ENCODE data around the gene PIK3CA. TPM values are rescaled to one million over a fixed set of nuclear protein-coding genes. Genes with fewer than 3 reads are reported as not detected.

The PIK3CA gene
- total and polyA plus RNA-seq, 9 donors = 8.9 to 29.7 (median 20.2) TPM

DNA sequence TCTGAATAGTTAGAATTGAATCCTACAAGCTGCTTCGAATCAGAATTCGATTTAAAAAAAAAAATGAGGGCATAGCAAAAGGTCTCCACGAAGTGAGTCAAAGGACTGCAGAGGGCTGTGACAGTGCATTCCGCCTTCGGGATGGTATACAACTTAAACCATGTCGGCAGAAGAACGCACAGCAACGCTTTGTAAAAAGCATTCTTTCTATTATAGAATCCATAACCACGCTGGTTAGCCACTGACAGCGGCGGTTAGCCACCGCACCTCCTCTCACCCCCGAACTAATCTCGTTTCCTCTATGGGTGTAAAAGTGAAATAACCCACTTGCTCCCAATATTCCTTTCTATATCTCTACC is 664 bp upstream of the PIK3CA start:
- Histone ChIP-seq H3K36me3 (no peaks in the 10 kb centered on the region), H3K27me3 (no peaks in the 10 kb centered on the region), H3K4me1 (ENCODE audit: insufficient read depth) (peaks cover 4% of the 10 kb centered on the region), H3K4me3 (peak overlapping the region; percentile 91), H3K9me3 (no peaks in the 10 kb centered on the region), H3K27ac (peak overlapping the region; percentile 9 to 96)
- DNase-seq = no peak
- no peak for TF ChIP-seq POLR2A (IDR thresholded peaks at IDR 0.05)
- TF ChIP-seq, protein P1, sequence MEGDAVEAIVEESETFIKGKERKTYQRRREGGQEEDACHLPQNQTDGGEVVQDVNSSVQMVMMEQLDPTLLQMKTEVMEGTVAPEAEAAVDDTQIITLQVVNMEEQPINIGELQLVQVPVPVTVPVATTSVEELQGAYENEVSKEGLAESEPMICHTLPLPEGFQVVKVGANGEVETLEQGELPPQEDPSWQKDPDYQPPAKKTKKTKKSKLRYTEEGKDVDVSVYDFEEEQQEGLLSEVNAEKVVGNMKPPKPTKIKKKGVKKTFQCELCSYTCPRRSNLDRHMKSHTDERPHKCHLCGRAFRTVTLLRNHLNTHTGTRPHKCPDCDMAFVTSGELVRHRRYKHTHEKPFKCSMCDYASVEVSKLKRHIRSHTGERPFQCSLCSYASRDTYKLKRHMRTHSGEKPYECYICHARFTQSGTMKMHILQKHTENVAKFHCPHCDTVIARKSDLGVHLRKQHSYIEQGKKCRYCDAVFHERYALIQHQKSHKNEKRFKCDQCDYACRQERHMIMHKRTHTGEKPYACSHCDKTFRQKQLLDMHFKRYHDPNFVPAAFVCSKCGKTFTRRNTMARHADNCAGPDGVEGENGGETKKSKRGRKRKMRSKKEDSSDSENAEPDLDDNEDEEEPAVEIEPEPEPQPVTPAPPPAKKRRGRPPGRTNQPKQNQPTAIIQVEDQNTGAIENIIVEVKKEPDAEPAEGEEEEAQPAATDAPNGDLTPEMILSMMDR (IDR thresholded peaks at IDR 0.05) = no peak
- no peak for TF ChIP-seq EP300 (IDR thresholded peaks at IDR 0.05)
- intact Hi-C loops (cut with DNase I) = loop anchor here in 3 of 4 donors (5.0 kb wide), 3 partner anchors 35 to 175 kb away; partner anchors contain the start of gene ZNF639 (in 2 of the 3)
- WGBS, 3 donors = 0 to 1% (median 1%) methylated on average over 14 of the region's 14 CpGs

DNA sequence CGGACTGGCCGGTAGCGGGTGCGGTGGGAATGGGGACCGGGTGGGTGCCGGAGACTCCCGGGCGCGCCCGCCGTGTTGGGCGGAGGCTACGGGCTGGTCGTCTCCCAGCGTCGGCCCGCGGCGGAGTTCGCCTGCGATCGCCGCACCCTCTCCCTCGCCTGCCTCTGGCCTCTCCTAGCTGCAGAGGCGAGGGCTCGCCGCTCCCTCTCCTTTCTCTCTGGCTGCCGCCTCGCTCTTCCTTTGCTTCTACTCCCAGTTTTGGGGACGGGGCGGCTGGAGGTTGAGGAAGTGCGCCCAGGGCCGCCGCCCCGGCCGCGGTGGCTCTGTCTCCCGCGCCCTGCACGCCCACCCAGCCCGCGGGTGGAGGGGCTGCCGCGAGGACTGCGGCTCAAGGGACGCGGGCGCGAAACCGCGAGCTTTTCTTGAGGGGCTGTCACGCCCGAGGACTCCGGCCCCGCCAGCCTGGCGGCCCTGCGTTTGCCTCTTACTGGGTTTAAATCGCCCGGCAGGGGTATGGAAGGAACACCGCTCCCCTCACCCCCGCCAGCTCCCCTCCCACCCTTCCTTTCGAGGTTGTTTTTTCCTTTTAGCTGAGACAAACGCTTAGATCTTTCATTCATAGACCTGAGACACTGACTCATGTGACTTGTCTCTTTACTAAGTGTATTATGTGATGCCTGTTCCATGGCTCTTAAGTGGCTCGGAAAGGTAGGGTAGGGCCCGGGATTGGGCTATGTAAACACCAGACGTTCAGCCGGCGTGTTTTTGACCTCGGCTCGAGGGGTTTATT is 654 bp downstream of the PIK3CA start:
- peak; percentile 38 to 74 (median 57) for DNase-seq
- Histone ChIP-seq H3K27me3 (no peaks in the 10 kb centered on the region), H3K36me3 (no peaks in the 10 kb centered on the region), H3K27ac (peak overlapping the region; percentile 96 to 100), H3K4me1 (ENCODE audit: insufficient read depth) (peaks cover 5% of the 10 kb centered on the region), H3K4me3 (peak overlapping the region; percentile 91), H3K9me3 (no peaks in the 10 kb centered on the region)
- intact Hi-C loops (cut with DNase I) = loop anchor here in 3 of 4 donors (5.0 kb wide), 3 partner anchors 33 to 173 kb away; partner anchors contain the start of gene ZNF639 (in 2 of the 3)
- WGBS, 3 donors = 0 to 1% (median 0%) methylated on average over 68 to 70 of the region's 70 CpGs
- TF ChIP-seq POLR2A (IDR thresholded peaks at IDR 0.05) (no peak), EP300 (IDR thresholded peaks at IDR 0.05) (no peak)
- TF ChIP-seq, protein P1 (IDR thresholded peaks at IDR 0.05) = no peak

DNA sequence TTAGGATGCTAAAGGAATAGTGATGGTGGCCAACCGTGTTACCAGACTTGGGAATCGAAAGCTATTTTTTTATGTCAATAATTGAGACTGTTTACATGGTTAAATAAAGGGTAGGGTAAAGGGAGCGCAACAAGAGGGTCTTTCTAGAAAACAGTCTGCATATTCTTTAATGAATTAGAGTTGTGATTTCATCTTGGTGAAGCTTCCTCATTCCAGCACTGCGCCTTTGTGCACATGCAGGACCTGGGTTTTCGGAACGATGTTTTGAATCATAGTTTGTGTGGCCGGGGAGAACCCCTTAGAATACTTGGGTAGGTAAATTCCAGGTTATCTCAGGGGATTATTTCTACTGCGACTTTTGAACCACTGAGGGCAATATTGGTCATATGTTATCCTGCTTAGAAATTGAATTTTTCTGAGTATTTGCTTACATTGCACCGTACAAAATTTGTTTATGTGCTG is 1.3 kb downstream of the PIK3CA start:
- Histone ChIP-seq H3K4me1 (ENCODE audit: insufficient read depth) (peaks cover 5% of the 10 kb centered on the region), H3K27me3 (no peaks in the 10 kb centered on the region), H3K27ac (peak overlapping the region; percentile 96 to 100), H3K4me3 (peak overlapping the region; percentile 91), H3K36me3 (no peaks in the 10 kb centered on the region), H3K9me3 (no peaks in the 10 kb centered on the region)
- intact Hi-C loops (cut with DNase I) = loop anchor here in 3 of 4 donors (5.0 kb wide), 3 partner anchors 33 to 173 kb away; partner anchors contain the start of gene ZNF639 (in 2 of the 3)
- DNase-seq = peak in 1 of 5 donors; percentile 28
- WGBS, 3 donors = 0 to 1% (median 0%) methylated on average over 9 of the region's 9 CpGs
- TF ChIP-seq, protein P1 (IDR thresholded peaks at IDR 0.05) = no peak
- TF ChIP-seq EP300 (IDR thresholded peaks at IDR 0.05) (no peak), POLR2A (IDR thresholded peaks at IDR 0.05) (no peak)

DNA sequence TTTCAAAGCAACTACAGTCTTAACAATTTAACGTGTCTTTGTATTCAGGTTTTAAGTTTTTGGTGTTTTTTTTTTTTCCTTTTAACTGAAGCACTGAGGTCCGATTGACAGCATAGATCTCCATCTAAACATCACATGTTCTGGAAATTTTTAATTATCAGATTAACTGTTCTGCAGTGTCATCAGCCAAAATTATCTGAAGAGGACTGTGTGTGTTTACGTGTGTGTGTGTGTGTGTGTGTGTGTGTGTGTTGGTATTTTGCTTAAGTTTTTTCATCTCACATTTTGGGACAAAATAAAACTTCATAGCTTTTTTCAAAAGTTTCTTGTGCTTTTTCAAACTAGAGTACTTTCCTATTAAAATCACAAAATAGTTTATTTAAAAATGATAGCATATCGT is 1.8 kb downstream of the PIK3CA start:
- peaks cover 5% of the 10 kb centered on the region for H3K4me1 ChIP-seq (ENCODE audit: insufficient read depth)

More for the DNA sequence above, 1.8 kb downstream of the PIK3CA start:
- 11 to 15% (median 12%) methylated on average over 4 of the region's 4 CpGs for WGBS, 3 donors
- H3K4me3 ChIP-seq = peak overlapping the region; percentile 91
- DNase-seq = no peak
- intact Hi-C loops (cut with DNase I) = loop anchor here in 3 of 4 donors (5.0 kb wide), 3 partner anchors 32 to 172 kb away; partner anchors contain the start of gene ZNF639 (in 2 of the 3)
- H3K27ac ChIP-seq = peak overlapping the region in 1 of 2 donors; percentile 96
- no peaks in the 10 kb centered on the region for H3K9me3 ChIP-seq
- H3K27me3 ChIP-seq = no peaks in the 10 kb centered on the region
- no peak for TF ChIP-seq EP300 (IDR thresholded peaks at IDR 0.05)
- H3K36me3 ChIP-seq = no peaks in the 10 kb centered on the region

Measured in ovary (tissue), 9 donors.